Natural killer cell (primary cell): ENCODE results near the gene VASP. TPM values are rescaled to one million over a fixed set of nuclear protein-coding genes. Genes with fewer than 3 reads are reported as not detected.

Source experiments
- ATAC-seq, 3 donors: fragments of 150-1000 bp in 2 of 3; fragments of 200-7000 bp in 1 of 3; cut with Tn5 transposase; 1 replicate in 1 of 3; 2 replicates in 2 of 3; pipeline ENCODE4 v1.10.0; 2021; ENCODE audit warnings: mild to moderate bottlenecking in 2 of 3, moderate library complexity in 2 of 3
- DNase-seq, 2 donors: peaks; one replicate each; pipeline versions ENCODE4 v3.0.0 to v3.0.0-alpha.2; 2013 to 2021; ENCODE audit warnings: mixed read lengths in 1 of 2
- H3K27ac ChIP-seq: one replicate; pipeline ENCODE4 v1.5.1; 2013; ENCODE audit warnings: mild to moderate bottlenecking, low read length
- H3K27me3 ChIP-seq: one replicate; pipeline ENCODE4 v1.6.1; 2013; ENCODE audit warnings: low read length; ENCODE audit not compliant: control insufficient read depth, insufficient read depth
- H3K36me3 ChIP-seq: one replicate; pipeline ENCODE4 v1.6.1; 2013; ENCODE audit warnings: low read length; ENCODE audit not compliant: control insufficient read depth, insufficient read depth
- H3K4me1 ChIP-seq: one replicate; pipeline ENCODE4 v1.6.1; 2013; ENCODE audit warnings: low read length; ENCODE audit not compliant: control insufficient read depth, insufficient read depth
- H3K4me3 ChIP-seq: one replicate; pipeline ENCODE4 v1.5.1; 2013; ENCODE audit warnings: low read length
- H3K9me3 ChIP-seq: one replicate; pipeline ENCODE4 v1.6.1; 2013; ENCODE audit warnings: low read length; ENCODE audit not compliant: control insufficient read depth, insufficient read depth
- H3K27ac Mint-ChIP-seq, 2 donors: one replicate each; pipeline ENCODE4 v1.8.0; 2022; ENCODE audit warnings: mild to moderate bottlenecking in 2 of 2, mixed read lengths in 2 of 2, moderate library complexity in 1 of 2
- H3K27me3 Mint-ChIP-seq, 2 donors: one replicate each; pipeline ENCODE4 v1.8.0; 2022; ENCODE audit warnings: low read depth in 2 of 2, mixed read lengths in 2 of 2
- H3K36me3 Mint-ChIP-seq: one replicate; pipeline ENCODE4 v1.8.0; 2022; ENCODE audit warnings: mixed read lengths
- H3K4me1 Mint-ChIP-seq, 2 donors: one replicate each; pipeline ENCODE4 v1.8.0; 2022; ENCODE audit warnings: mixed read lengths in 2 of 2
- H3K4me3 Mint-ChIP-seq: one replicate; pipeline ENCODE4 v1.8.0; 2022; ENCODE audit warnings: mild to moderate bottlenecking, moderate library complexity, mixed read lengths
- H3K9me3 Mint-ChIP-seq, 2 donors: one replicate each; pipeline ENCODE4 v1.8.0; 2022; ENCODE audit warnings: mixed read lengths in 2 of 2
- WGBS: methylation state at CpG from one replicate; pipeline ENCODE4 v1.1.7; 2013; ENCODE audit warnings: missing lambda C conversion rate; ENCODE audit not compliant: insufficient coverage; 5-methylcytosine and 5-hydroxymethylcytosine counted together
- intact Hi-C: fragments of 100-400 bp; cut with micrococcal nuclease; formaldehyde crosslinking; loops from one replicate; pipeline ENCODE4 v1.14.2; 2022
- total RNA-seq, 4 donors: library from RNA; stranded (reverse); fragments of 120-200 nt in 1 of 4; gene quantifications; one replicate each; pipeline versions ENCODE4 v1.2.3 to v1.2.4, GENCODE V29; 2013 to 2022
- TF ChIP-seq, protein P1 (sequence below): fragments of 200-600 bp; IDR thresholded peaks from one replicate; pipeline ENCODE4 v1.8.0; 2022; ENCODE audit warnings: antibody characterized with exemption

Gene VASP
- total RNA-seq, 3 donors from 2014 or later (not counting 1 experiment from before 2014, with no cell fraction given) = 192 to 244 (median 237) TPM

GRCh38 chr19:45467115-45467455, 40.2 kb upstream of the VASP start:
- peaks cover 33% of the 10 kb centered on the region for H3K4me1 ChIP-seq
- no peaks in the 10 kb centered on the region for H3K9me3 ChIP-seq
- peak overlapping the region; percentile 100 for H3K27ac ChIP-seq
- peaks cover 0 to 6% of the 10 kb centered on the region in 2 donors for H3K27me3 Mint-ChIP-seq
- 3% methylated on average over 11 of the region's 11 CpGs for WGBS
- no peaks in the 10 kb centered on the region for H3K9me3 Mint-ChIP-seq
- ATAC-seq (no peak), DNase-seq (no peak)
- H3K4me3 Mint-ChIP-seq = peak overlapping the region; percentile 96
- intact Hi-C loops = loop anchor here (1.0 kb wide), 1 partner anchor 11 kb away; no protein-coding TSS in a partner anchor
- TF ChIP-seq, protein P1, sequence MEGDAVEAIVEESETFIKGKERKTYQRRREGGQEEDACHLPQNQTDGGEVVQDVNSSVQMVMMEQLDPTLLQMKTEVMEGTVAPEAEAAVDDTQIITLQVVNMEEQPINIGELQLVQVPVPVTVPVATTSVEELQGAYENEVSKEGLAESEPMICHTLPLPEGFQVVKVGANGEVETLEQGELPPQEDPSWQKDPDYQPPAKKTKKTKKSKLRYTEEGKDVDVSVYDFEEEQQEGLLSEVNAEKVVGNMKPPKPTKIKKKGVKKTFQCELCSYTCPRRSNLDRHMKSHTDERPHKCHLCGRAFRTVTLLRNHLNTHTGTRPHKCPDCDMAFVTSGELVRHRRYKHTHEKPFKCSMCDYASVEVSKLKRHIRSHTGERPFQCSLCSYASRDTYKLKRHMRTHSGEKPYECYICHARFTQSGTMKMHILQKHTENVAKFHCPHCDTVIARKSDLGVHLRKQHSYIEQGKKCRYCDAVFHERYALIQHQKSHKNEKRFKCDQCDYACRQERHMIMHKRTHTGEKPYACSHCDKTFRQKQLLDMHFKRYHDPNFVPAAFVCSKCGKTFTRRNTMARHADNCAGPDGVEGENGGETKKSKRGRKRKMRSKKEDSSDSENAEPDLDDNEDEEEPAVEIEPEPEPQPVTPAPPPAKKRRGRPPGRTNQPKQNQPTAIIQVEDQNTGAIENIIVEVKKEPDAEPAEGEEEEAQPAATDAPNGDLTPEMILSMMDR = no peak
- no peaks in the 10 kb centered on the region for H3K36me3 ChIP-seq
- peaks cover 2% of the 10 kb centered on the region for H3K27me3 ChIP-seq
- H3K4me3 ChIP-seq = peak overlapping the region; percentile 87
- H3K4me1 Mint-ChIP-seq = peaks cover 30 to 58% of the 10 kb centered on the region in 2 donors
- peak overlapping the region; percentile 87 to 99 for H3K27ac Mint-ChIP-seq
- H3K36me3 Mint-ChIP-seq = no peaks in the 10 kb centered on the region

- Mint-ChIP-seq H3K4me1 (peaks cover 31 to 63% of the 10 kb centered on the region in 2 donors), H3K4me3 (peak within 1 kb of the TSS; percentile 96), H3K27me3 (peaks cover 3 to 9% of the 10 kb centered on the region in 2 donors), H3K9me3 (no peaks in the 10 kb centered on the region), H3K27ac (peak within 1 kb of the TSS; percentile 87 to 99), H3K36me3 (no peaks in the 10 kb centered on the region)
- intact Hi-C loops = loop anchor here (1.0 kb wide), 1 partner anchor 11 kb away; no protein-coding TSS in a partner anchor
- Histone ChIP-seq H3K9me3 (no peaks in the 10 kb centered on the region), H3K4me3 (peak within 1 kb of the TSS; percentile 87), H3K27me3 (peaks cover 2% of the 10 kb centered on the region), H3K4me1 (peaks cover 38% of the 10 kb centered on the region), H3K27ac (peak within 1 kb of the TSS; percentile 100), H3K36me3 (no peaks in the 10 kb centered on the region)
- peak; percentile 97 to 98 for DNase-seq
- TF ChIP-seq, protein P1 = no peak
- peak; percentile 19 to 43 (median 36) for ATAC-seq
- WGBS = under 1% methylated on average over 55 of the region's 56 CpGs
These were observed 39.7 kb upstream of the VASP start, which contains the start of gene FOSB for GRCh38 chr19:45467456-45468158. TSS of gene FOSB (plus strand) at chr19:45467996. CDS start at chr19:45468587, 591 bp downstream.

- ATAC-seq (peak; percentile 2 to 8 (median 3)), DNase-seq (peak; percentile 64 to 80)
- under 1% methylated on average over 31 of the region's 31 CpGs for WGBS
- Mint-ChIP-seq H3K27me3 (peaks cover 8 to 14% of the 10 kb centered on the region in 2 donors), H3K4me3 (peak overlapping the region; percentile 96), H3K27ac (peak overlapping the region; percentile 87 to 99), H3K4me1 (peaks cover 36 to 68% of the 10 kb centered on the region in 2 donors), H3K36me3 (no peaks in the 10 kb centered on the region), H3K9me3 (no peaks in the 10 kb centered on the region)
- H3K4me1 ChIP-seq = peaks cover 40% of the 10 kb centered on the region
- H3K27ac ChIP-seq = peak overlapping the region; percentile 100
- peaks cover 6% of the 10 kb centered on the region for H3K27me3 ChIP-seq
- TF ChIP-seq, protein P1 = no peak
- no peaks in the 10 kb centered on the region for H3K36me3 ChIP-seq
- H3K4me3 ChIP-seq = peak overlapping the region; percentile 87
- intact Hi-C loops = no loop called here
- no peaks in the 10 kb centered on the region for H3K9me3 ChIP-seq
These were observed 39.1 kb upstream of the VASP start for GRCh38 chr19:45468159-45468651.
